ENCODE results near the gene NPFFR1. TPM values are rescaled to one million over a fixed set of nuclear protein-coding genes. Genes with fewer than 3 reads are reported as not detected.

The NPFFR1 gene
- total RNA-seq, 1 experiment from 2014 or later: not detected

GRCh38 chr10:70324951-70325781 lies 41.4 kb upstream of the NPFFR1 start:
- H3K4me1 ChIP-seq (ENCODE audit: insufficient read depth, low read length): no peaks in the 10 kb centered on the region
- DNase-seq: no peak
- no peaks in the 10 kb centered on the region for H3K27me3 ChIP-seq (ENCODE audit: insufficient read depth, low read length)
- H3K9me3 ChIP-seq (ENCODE audit: control insufficient read depth, low read depth, low read length): no peaks in the 10 kb centered on the region
- WGBS (ENCODE audit: extremely low coverage, insufficient read length, low lambda C conversion rate): no CpG with 5 or more reads among the region's 10 CpGs
- no peaks in the 10 kb centered on the region for H3K79me2 ChIP-seq (ENCODE audit: insufficient read depth, low read length)
- peak overlapping the region; percentile 21 for H4K5ac ChIP-seq (ENCODE audit: insufficient read length, low read depth, low read length)
- H2AK5ac ChIP-seq (ENCODE audit: insufficient read length, low read length): no peak overlapping the region
- no peak overlapping the region for H3K4me2 ChIP-seq (ENCODE audit: insufficient read depth, insufficient read length, low read length)
- no peak for TF ChIP-seq CTCF (conservative IDR thresholded peaks at IDR 0.05)
- Mint-ChIP-seq H3K27me3 (ENCODE audit: low read depth) (no peaks in the 10 kb centered on the region), H3K36me3 (ENCODE audit: insufficient read depth in 1 of 3, low read depth in 3 of 3) (no peaks in the 10 kb centered on the region; a peak in 2 of 7 replicates), H3K9me3 (no peaks in the 10 kb centered on the region), H3K4me3 (no peak overlapping the region), H3K27ac (peak overlapping the region in 2 of 3 experiments; percentile 44 to 46; a peak in 1 of 7 replicates), H3K4me1 (peaks cover 12 to 24% of the 10 kb centered on the region in 2 experiments; a peak in 3 of 4 replicates)
- H2BK15ac ChIP-seq (ENCODE audit: low read depth, low read length): no peak overlapping the region
- no peaks in the 10 kb centered on the region for H4K20me1 ChIP-seq (ENCODE audit: control insufficient read depth, insufficient read depth, insufficient read length)
- no peak overlapping the region for H3K27ac ChIP-seq (ENCODE audit: insufficient read length, low read depth, low read length)
- no peak overlapping the region for H3T11ph ChIP-seq (ENCODE audit: low read length)
- no peak overlapping the region for H3K4ac ChIP-seq (ENCODE audit: low read depth, low read length)
- no peak overlapping the region for H2BK12ac ChIP-seq (ENCODE audit: insufficient read length, low read depth, low read length)
- H3K23me2 ChIP-seq (ENCODE audit: insufficient read length, low read depth, low read length, poor library complexity, severe bottlenecking): no peaks in the 10 kb centered on the region
- no peak overlapping the region for H2BK120ac ChIP-seq (ENCODE audit: low read depth, low read length, poor library complexity, severe bottlenecking)
- H4K8ac ChIP-seq (replicated peaks; ENCODE audit: insufficient read length, low read depth, low read length): no peak overlapping the region
- H3K23ac ChIP-seq (ENCODE audit: insufficient read length, low read depth, low read length): no peak overlapping the region
- H3K79me1 ChIP-seq (ENCODE audit: insufficient read depth, low read depth, low read length, poor library complexity, severe bottlenecking): no peaks in the 10 kb centered on the region
- no peak overlapping the region for H3K56ac ChIP-seq (ENCODE audit: insufficient read length, low read depth, low read length)
- no peak overlapping the region for H2BK20ac ChIP-seq (ENCODE audit: low read depth, low read length, poor library complexity, severe bottlenecking)
- no peak overlapping the region for H2BK5ac ChIP-seq (ENCODE audit: insufficient read length, low read length)
- H3K18ac ChIP-seq (ENCODE audit: insufficient read length, low read depth, low read length): no peak overlapping the region
- H2AFZ ChIP-seq (ENCODE audit: low read length): no peak overlapping the region
- H4K91ac ChIP-seq (ENCODE audit: insufficient read length, low read depth, low read length): no peak overlapping the region
- no peak overlapping the region for H3K9ac ChIP-seq (ENCODE audit: extremely low read depth, insufficient read length, low read length)
- 0 out of 2 replicates have a peak overlapping the region, but pooled peaks have one; percentile 39 for H3K14ac ChIP-seq (ENCODE audit: insufficient read depth, low read length)
